Loucy (cell line): Measurements from ENCODE around the gene MRFAP1L1.
A peak's percentile ranks its signal among the peaks of the same experiment; 100 is the strongest.

Source experiments
- H2AFZ ChIP-seq: fragments of 200-600 bp; sonication (generic); 2 replicates; pipeline ENCODE4 v1.6.0; 2016; ENCODE audit warnings: antibody characterized with exemption, mild to moderate bottlenecking, low read length, moderate library complexity
- H3F3A ChIP-seq: fragments of 200-600 bp; 2 replicates; pipeline ENCODE4 v1.6.0; 2016; ENCODE audit warnings: antibody characterized with exemption, low read depth, mild to moderate bottlenecking
- H3K27me3 ChIP-seq: fragments of 200-600 bp; sonication (generic); 2 replicates; pipeline ENCODE4 v1.6.1; 2014; ENCODE audit warnings: low read length, mild to moderate bottlenecking; ENCODE audit not compliant: insufficient read depth, poor library complexity, severe bottlenecking
- H3K36me3 ChIP-seq: fragments of 200-600 bp; sonication (generic); 2 replicates; pipeline ENCODE4 v1.6.1; 2016; ENCODE audit warnings: low read length; ENCODE audit not compliant: insufficient read depth
- H3K4me1 ChIP-seq: fragments of 200-600 bp; sonication (generic); 2 replicates; pipeline ENCODE4 v1.5.1; 2014; ENCODE audit warnings: low read length, mild to moderate bottlenecking; ENCODE audit not compliant: insufficient read depth, poor library complexity, severe bottlenecking
- H3K4me2 ChIP-seq: fragments of 200-600 bp; sonication (generic); 2 replicates; pipeline ENCODE4 v1.6.0; 2014; ENCODE audit warnings: antibody characterized with exemption, low read length, low read depth, mild to moderate bottlenecking; ENCODE audit not compliant: poor library complexity, severe bottlenecking
- H3K4me3 ChIP-seq: fragments of 200-600 bp; sonication (generic); 2 replicates; pipeline ENCODE4 v1.5.1; 2014; ENCODE audit warnings: low read length, mild to moderate bottlenecking, mixed read lengths; ENCODE audit not compliant: poor library complexity, severe bottlenecking
- H3K79me2 ChIP-seq: fragments of 200-600 bp; sonication (generic); 2 replicates; pipeline ENCODE4 v1.6.1; 2014; ENCODE audit warnings: low read length; ENCODE audit not compliant: insufficient read depth
- H3K9ac ChIP-seq: fragments of 200-600 bp; sonication (generic); 2 replicates; pipeline ENCODE4 v1.6.0; 2014; ENCODE audit warnings: mild to moderate bottlenecking, low read depth, low read length, moderate library complexity; ENCODE audit not compliant: poor library complexity, severe bottlenecking
- H3K9me2 ChIP-seq: fragments of 200-600 bp; sonication (generic); replicated peaks from 2 replicates; pipeline ENCODE4 v1.6.1; 2016; ENCODE audit warnings: low read depth, low read length, mixed read lengths
- H3K9me3 ChIP-seq: fragments of 200-600 bp; sonication (generic); 2 replicates; pipeline ENCODE4 v1.6.1; 2014; ENCODE audit warnings: mild to moderate bottlenecking, antibody characterized with exemption, low read length, low read depth; ENCODE audit not compliant: insufficient read depth
- H4K20me1 ChIP-seq: fragments of 200-600 bp; sonication (generic); 2 replicates; pipeline ENCODE4 v1.6.0; 2014; ENCODE audit warnings: antibody characterized with exemption, low read length, mild to moderate bottlenecking; ENCODE audit not compliant: insufficient read depth, poor library complexity, severe bottlenecking
- EZH2phosphoT487 ChIP-seq: fragments of 200-600 bp; IDR thresholded peaks from 2 replicates; pipeline ENCODE4 v1.6.1; 2018; ENCODE audit warnings: antibody characterized with exemption, mild to moderate bottlenecking, moderate library complexity, borderline replicate concordance
- TF ChIP-seq, protein P1 (sequence below): fragments of 200-600 bp; sonication (generic); conservative IDR thresholded peaks from 2 replicates; pipeline ENCODE4 v1.5.1; 2014; ENCODE audit warnings: mild to moderate bottlenecking, antibody characterized with exemption, low read length

MRFAP1L1 gene

DNA sequence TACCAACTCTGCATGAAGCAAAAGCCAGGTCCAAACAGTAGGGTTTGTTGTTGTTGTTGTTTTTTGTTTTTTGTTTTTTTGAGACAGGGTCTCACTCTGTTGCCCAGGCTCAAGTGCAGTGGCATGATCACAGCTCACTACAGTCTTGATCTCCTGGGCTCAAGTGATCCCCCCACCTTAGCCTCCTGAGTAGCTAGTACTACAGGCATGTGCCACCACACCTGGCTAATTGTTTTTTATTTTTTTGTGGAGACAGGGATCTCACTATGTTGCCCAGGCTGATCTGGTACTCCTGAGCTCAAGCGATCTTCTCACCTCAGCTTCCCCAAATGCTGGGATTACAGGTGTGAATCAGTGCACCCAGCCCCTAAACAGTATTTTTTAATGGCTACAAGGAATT, 9.8 kb downstream of the MRFAP1L1 start:
- no peaks in the 10 kb centered on the region for H3K9me3 ChIP-seq
- H2AFZ ChIP-seq = no peak overlapping the region
- no peak overlapping the region for H3K4me3 ChIP-seq
- peaks cover 14% of the 10 kb centered on the region; the same call in 1 of the 2 replicates for H3K36me3 ChIP-seq
- peaks cover 36% of the 10 kb centered on the region for H3K4me1 ChIP-seq
- H4K20me1 ChIP-seq = peaks cover 7% of the 10 kb centered on the region
- no peak for TF ChIP-seq EZH2phosphoT487
- TF ChIP-seq, protein P1, sequence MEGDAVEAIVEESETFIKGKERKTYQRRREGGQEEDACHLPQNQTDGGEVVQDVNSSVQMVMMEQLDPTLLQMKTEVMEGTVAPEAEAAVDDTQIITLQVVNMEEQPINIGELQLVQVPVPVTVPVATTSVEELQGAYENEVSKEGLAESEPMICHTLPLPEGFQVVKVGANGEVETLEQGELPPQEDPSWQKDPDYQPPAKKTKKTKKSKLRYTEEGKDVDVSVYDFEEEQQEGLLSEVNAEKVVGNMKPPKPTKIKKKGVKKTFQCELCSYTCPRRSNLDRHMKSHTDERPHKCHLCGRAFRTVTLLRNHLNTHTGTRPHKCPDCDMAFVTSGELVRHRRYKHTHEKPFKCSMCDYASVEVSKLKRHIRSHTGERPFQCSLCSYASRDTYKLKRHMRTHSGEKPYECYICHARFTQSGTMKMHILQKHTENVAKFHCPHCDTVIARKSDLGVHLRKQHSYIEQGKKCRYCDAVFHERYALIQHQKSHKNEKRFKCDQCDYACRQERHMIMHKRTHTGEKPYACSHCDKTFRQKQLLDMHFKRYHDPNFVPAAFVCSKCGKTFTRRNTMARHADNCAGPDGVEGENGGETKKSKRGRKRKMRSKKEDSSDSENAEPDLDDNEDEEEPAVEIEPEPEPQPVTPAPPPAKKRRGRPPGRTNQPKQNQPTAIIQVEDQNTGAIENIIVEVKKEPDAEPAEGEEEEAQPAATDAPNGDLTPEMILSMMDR = no peak
- no peak overlapping the region for H3K9ac ChIP-seq
- H3K79me2 ChIP-seq = peaks cover 46% of the 10 kb centered on the region
- no peaks in the 10 kb centered on the region; the same call in 1 of the 2 replicates for H3F3A ChIP-seq
- no peaks in the 10 kb centered on the region for H3K27me3 ChIP-seq
- no peak overlapping the region for H3K4me2 ChIP-seq
- no peaks in the 10 kb centered on the region for H3K9me2 ChIP-seq

DNA sequence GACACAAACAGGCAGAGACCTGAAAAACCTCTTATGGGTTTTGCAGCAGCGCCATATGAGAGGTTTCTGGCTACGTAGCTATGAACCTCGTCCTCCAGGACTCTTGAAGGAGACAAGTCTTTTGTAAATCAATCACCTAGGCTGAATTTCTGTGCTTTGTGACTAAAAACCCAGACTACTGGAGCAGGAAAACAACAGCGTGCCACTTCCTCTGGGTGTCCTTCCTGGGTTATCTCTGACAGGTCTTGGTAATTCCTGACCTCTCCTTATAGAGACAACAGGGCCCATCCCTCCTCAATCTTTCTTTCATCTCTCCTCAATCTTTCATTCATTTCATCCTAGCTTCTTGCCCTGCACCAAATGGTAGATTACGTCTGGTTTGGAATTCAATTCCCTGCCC, 10.3 kb downstream of the MRFAP1L1 start:
- peaks cover 14% of the 10 kb centered on the region; the same call in 1 of the 2 replicates for H3K36me3 ChIP-seq
- no peaks in the 10 kb centered on the region; the same call in 1 of the 2 replicates for H3F3A ChIP-seq
- no peaks in the 10 kb centered on the region for H3K9me2 ChIP-seq
- H4K20me1 ChIP-seq = peaks cover 1% of the 10 kb centered on the region
- H3K9me3 ChIP-seq = no peaks in the 10 kb centered on the region
- H3K27me3 ChIP-seq = no peaks in the 10 kb centered on the region
- H3K4me3 ChIP-seq = no peak overlapping the region
- no peak overlapping the region for H2AFZ ChIP-seq
- H3K79me2 ChIP-seq = peaks cover 41% of the 10 kb centered on the region
- no peak for TF ChIP-seq EZH2phosphoT487
- TF ChIP-seq, protein P1 = no peak
- no peak overlapping the region for H3K4me2 ChIP-seq
- H3K9ac ChIP-seq = no peak overlapping the region
- H3K4me1 ChIP-seq = peaks cover 38% of the 10 kb centered on the region

DNA sequence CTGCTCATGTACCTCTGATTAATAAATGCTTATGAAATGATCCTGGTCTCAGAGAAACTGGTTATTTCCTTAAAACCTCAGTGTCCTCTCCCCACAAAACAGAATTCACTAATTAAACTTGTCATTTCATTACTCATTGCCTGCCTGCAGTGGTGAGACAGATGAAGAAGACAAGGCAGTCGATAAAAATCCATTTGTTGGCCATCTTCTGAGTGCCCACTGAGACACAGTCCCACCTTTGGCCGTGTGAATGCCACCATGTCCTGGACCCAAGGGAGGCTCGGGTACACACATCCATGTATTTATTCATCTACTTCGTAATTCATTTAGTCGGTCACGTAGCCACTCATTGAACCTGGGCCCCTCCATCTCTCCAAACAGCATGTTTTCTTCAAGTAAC, 12.5 kb downstream of the MRFAP1L1 start:
- Histone ChIP-seq H3K9me3 (no peaks in the 10 kb centered on the region), H3K4me3 (peak overlapping the region; percentile 41), H3F3A (no peaks in the 10 kb centered on the region; the same call in 1 of the 2 replicates), H3K27me3 (no peaks in the 10 kb centered on the region), H3K9me2 (no peaks in the 10 kb centered on the region), H3K36me3 (peaks cover 8% of the 10 kb centered on the region; the same call in 1 of the 2 replicates), H2AFZ (no peak overlapping the region), H3K4me1 (peaks cover 56% of the 10 kb centered on the region), H4K20me1 (no peaks in the 10 kb centered on the region), H3K9ac (peak overlapping the region; percentile 61), H3K4me2 (peak overlapping the region; percentile 58), H3K79me2 (peaks cover 22% of the 10 kb centered on the region)
- TF ChIP-seq, protein P1 = no peak
- no peak for TF ChIP-seq EZH2phosphoT487
